ENCODE measurements around the gene MYO1E.

The MYO1E gene

DNA sequence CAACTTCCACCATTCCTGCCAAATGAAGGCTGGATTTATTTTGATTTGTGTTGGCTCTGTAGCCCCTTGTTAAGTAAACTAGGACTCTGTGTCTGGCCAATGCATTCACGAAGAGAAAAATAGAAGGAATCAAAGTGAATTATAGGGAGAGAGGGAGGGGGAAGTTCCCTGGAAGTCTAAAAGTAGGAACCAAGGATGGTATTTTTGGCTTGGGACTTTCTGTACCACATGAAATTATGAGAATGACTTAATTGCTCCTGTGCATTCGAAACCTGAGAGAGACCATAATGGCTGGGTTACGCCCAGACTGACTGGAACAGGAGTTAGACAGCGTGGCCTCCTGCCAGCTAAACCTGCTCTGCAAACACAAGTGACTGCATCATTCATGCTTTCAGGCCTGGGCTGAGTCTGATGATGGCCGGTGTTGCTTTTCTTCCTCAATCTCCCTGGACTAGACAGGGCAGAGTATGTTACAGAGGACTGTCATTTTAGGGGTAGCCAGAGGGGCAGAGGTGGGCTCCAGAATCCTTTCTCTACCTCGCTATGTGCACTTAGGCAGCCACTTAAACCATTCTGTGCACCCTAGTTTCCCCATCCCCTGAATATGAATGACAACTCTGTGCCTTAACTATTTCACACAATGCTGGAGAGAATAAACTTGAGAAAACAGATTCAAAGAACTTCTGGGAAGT lies 58.9 kb downstream of the MYO1E start:
- no peak for DNase-seq

DNA sequence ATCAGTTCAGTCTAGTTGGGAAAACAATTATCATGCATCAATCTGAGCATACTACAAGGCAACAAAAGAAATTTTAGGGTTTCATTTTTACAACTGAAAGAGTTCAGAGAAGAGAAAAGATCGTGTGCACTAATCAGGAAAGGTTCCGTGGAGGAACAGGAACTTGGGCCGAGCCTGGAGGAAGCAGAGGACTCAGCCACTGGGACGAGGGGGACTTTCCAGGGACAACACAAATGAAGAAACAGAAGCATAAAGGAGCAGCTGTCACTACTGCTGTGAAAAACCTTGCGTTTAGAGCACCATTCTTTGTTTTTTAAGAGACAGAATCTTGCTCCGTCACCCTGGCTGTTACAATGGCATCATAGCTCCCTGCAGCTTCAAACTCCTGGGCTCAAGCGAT lies 60.5 kb downstream of the MYO1E start:
- DNase-seq = no peak

DNA sequence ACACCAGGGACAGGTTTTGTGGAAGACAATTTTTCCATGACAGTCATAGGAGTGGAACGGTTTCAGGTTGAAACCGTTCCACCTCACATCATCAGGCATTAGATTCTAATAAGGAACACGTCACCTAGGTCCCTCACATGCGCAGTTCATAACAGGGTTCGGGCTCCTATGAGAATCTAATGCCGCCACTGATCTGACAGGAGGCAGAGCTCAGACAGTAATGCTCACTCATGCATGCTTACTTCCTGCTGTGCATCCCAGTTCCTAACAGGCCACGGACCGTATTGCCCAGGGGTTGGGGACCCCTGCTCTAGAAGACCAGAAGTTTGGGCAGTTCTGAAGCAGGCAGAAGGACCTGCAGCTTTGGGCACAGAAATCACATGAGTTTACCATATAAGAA lies 61.5 kb downstream of the MYO1E start:
- DNase-seq = no peak

DNA sequence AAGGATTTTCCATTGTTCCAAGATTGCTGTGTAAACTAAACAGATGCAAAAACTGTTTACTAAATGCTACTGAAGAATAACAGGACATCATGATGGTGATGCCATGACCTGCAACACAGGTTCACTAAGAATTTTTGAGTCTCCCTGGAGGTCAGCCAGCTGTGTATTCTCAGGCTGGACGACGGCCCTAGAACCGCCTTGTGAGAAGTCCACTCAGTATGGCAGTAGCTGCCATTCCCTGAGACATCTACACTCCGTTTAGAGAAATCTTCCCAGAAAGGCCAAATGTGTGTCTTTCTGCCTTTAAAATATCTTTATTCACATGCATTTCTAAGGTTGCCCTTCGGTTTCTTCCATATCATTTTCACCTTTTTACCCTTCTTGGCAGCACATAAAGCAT lies 63.3 kb downstream of the MYO1E start:
- no peak for DNase-seq

DNA sequence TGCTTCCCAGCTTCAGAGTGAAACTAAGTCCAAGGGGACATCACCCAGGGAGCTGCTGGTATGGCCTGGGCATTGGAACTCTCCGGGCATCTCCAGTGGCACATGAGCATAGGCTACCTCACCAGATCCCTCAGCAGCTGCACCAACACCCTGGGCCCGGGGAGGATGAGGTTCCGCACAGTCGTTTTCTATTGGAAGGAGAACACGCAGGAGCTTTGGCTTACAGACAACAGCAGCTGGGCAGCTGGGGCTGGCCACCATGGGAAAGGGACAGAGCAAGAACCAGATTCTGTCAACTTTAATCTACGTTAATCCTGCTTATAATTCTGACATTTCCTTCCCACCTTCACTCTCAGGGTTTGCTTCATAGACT lies 65.5 kb downstream of the MYO1E start:
- DNase-seq = no peak

DNA sequence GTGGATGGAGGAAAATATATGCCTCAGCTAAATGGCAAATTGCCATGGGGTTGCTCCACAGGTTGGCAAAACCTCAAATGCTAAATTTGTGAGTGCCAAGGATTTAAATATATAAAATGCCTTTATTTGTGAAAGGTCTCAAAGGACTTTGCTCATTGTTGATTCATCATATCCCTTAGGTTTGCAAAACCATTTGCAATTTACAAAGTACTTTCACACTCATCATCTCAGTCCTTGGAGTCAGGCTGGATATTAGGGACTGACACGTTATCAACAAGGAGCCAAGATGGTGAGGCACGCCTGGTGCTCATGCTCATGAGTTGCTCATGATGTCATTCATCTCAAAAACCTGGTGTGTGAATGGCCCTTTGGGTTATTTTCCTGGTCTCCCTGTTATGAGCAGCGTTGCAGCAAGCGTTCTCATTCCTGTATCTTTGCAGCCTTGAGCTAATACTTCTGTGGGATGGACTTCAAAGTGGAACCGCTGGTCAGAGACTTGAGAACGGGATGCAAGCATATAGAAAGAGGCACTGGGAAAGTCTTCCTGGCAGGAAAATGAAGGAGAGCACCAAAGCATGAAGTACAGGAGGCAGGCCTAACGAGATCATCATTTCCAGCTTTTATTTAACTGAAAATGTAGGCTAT lies 66.0 kb downstream of the MYO1E start:
- no peak for DNase-seq

DNA sequence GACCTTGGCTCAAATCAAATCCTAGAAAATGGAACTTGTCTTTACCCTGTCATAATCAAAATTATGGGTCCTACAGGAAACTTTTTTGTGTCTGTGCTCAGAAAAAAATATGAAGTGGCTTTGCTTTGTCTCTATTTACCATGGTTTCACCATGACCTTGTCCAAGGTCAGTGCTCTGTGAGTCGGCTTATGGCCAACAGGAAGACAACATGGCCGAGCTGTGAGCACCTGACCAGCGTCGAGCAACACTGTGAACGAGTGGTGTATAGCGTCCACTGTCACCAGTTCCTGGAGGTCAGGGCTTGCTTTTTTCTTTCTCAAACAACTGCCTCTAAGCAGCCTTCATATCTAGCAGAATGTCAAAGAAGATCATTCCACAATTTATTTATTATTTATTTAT lies 67.9 kb downstream of the MYO1E start:
- no peak for DNase-seq

DNA sequence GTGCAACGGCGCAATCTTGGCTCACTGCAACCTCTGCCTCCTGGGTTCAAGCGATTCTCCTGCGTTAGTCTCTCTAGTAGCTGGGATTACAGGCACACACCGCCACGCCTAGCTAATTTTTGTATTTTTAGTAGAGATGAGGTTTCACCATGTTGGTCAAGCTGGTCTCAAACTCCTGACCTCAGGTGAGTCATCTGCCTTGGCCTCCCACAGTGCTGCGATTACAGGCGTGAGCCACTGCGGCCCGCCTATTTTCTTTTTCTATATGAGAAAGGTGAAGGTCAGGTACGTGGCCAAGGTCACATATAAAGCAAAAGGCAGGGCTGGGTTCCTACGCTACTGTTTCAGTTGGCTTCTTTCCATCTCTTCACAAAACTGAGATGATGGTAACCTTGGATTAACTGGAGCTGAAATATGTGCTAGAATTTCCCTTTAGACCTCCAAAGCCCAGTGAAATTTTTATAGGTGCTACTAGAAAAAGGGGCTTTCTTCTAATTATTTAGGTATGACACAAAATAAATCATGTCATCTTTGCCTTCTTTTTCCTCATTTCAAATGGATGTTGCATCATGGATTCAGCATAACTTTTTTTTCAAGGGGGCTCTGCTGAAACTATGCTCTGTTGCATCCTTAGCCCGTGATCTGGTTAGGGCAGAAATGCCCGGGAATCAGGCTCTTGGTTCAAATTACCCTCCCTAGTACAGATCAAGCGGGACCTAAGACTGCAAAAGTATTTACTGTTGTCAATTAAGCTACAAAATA lies 68.5 kb downstream of the MYO1E start:
- no peak for DNase-seq

DNA sequence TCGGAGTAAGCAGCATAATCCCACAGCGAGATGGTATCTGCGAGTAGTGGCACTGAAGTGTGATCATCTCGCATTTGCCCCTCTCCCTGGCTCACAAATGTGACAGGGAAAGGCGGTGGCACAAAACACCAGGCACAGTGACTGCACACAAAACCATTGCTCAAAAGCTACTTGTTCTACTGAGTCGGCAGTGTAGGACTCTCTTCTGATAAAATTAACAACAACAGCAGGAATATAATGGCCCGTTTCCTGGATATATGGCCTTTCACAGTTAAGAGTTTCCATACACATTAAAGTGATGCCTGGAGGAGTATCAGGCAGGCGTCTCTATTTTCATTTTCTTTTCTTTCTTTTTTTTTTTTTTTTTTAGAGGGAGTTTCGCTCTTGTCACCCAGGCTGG lies 69.0 kb downstream of the MYO1E start:
- no peak for DNase-seq

DNA sequence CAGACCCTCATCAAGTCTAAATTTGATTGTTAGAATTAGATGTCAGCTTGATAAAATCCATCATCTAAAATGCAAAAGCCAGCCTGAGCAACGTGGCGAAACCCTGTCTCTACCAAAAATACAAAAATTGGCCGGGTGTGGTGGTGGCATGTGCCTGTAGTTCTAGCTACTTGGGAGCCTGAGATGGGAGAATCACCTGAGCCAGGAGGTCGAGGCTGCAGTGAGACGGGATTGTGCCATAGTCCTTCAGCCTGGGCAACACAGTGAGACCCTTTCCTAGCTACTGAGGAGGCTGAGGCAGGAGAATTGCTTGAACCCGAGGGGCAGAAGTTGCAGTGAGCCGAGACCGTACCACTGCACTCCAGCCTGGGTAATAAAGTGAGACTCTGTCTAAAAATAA lies 69.5 kb downstream of the MYO1E start:
- no peak for DNase-seq

DNA sequence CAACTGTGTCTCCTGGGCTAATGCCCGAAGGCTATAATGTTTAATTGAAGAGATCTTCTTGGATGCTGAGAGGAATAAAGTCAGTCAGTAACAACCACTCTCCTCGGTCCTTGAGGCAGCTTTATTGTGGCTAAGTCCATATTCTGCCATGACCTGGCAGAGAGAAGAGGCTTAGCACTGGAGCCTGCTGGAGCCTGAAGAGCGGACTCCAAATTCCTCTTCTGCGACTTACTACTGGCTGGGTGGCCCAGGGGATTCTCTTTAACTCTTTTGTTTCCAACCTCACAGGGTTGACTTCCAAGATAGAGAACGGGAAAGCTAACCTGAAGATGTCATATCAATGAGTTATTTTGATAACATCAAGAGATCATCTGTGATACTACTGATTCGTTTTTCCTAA lies 71.1 kb downstream of the MYO1E start:
- DNase-seq = no peak

DNA sequence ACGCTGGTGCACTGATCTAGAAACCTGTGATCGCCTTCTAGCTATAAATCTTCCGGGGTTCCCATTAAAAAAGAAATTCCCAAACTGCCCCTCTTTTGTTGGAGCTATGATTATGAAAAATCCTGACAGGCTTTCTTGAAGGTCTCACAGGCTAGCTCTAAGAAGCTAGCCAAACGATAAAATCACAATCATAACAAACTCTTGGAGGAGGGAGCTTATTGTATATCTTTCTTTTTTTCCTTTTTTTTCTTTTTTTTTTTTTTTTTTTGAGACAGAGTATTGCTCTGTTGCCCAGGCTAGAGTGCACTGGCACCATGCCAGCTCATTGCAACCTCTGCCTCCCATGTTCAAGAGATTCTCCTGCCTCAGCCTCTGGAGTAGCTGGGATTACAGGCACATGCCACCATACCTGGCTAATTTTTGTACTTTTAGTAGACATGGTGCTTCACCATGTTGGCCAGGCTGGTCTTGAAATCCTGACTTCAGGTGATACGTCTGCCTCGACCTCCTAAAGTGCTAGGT lies 72.0 kb downstream of the MYO1E start:
- DNase-seq = no peak

DNA sequence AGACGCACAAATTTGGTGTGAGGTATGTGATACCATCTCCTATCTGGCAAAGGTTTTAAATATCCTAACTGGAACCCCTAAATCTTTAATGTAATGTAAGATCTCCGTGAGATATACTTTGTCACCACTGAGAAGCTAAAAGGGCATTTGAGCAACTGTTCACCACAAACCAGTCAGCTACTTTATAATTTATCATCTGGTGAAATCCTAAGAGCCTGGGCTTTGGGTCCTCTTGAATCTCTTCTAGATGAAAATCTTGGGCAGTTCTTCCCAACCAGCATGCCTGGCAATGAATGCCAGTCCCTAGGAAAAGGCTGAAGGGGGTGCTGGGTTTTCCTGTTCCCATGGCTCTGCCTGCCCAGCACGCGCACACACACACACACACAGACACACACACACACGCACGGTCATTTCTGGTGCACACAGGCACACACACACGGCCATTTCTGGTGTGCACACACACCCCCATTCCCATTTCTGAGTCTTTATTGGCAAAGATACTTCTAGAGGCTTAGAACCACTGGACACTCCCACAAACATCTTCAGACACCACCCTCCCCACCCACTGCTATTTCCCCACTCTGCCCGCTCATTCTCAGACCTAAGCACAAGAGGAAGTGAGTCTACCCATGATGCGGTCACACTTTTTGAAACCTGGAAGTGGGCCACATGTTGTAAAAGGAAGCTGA lies 72.6 kb downstream of the MYO1E start:
- peak; percentile 77 for DNase-seq

DNA sequence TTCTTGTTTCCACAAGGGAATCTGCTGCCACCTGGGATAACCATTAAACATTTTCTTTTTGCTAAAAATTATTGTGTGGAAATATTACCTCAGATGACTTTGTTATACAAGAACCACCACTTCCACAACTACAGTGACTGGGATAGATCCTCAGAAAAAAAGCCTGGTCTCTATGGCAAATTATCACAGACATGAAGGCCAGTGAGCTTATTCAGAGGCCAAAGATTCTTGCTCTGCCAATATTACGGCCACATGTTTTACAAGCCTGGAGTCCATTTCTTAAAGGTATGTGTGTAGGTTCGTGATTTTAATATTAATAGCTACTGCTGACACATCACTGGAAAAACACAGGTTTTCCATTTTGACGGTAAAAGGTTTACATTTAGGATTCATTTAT lies 73.8 kb downstream of the MYO1E start:
- no peak for DNase-seq

DNA sequence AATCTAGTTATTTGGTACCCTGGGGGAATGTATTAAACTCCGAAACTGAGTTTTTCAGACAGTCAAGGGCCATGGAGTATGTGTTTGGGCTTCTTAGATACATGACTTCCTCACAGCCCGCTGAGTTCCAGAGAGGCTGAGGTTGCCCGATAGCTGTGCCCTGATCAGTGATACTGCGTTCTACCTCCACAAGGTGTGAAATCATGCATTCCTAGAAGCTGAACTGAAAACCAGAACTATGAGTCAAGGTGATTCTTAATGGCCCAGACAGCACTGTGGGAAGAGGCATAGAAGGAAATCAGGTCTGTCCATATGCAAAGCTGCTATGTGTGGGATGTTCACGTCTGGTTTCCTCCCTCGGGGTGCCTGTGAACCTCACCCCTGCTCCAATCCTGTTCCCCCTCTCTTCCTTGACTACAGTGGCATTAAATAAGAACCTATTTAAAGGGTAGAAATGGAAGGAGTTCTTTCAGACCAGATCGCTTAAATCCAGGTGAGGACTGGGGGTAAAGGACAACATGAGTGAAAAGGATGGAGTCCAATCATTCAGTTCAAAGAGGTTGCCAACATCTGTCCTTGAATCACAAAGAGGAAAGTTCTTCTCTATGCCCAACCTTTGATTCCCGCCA lies 74.3 kb downstream of the MYO1E start:
- DNase-seq = no peak

DNA sequence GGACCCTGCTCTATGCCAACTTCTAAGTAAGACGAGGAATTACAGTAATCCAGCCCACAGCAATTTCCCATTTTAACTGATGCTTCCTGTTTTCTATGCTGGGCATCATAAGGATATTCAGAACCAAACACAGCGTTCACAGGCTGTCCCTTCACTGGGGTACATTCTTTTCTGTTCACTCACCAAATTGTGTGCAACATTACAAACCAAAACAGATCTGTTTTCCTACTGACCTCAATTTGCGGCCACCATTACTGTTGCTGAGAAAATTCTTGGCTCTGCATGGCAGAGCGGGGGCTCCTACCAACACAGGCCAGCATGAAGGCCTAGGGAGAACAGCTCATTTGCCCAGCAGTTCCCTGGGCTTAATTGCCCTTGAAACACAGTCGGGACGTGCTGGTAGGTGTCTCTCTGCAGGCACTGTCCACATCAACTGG lies 76.5 kb downstream of the MYO1E start:
- no peak for DNase-seq

DNA sequence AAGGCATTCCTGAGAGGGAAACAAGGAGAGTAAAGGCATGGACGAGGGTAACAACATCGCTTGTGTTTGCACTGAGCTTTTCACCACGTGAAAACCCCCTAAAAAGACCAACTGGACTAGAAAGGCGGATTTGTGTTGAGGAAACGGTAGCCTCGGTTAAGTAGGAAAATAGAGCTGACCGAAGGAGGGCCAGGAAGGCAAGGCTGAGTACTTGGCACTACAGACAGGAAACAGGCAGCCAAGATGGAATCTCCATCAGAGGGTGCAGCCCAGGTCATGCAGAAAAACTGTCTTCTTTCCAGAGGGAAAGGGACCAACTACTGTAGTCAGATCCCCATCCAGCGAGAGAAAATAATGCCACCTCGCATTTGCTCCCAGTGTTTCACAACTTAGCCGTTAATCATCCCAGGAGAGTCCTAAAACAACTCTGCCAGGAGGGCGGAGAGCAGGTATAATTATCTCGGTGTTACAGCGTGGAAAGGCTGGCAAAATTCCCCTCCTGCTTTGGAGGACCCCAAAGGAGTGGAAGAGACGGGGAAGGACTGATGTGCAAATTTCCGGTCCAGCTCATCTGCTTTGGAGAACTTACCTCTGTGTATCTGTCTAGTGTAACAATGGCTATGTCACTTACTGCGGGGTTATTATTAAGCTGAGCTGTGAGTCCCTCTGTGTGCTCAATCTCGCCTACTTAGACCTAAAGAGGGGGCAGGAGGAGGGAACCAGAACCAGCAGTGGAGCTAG lies 77.2 kb downstream of the MYO1E start:
- DNase-seq = no peak

DNA sequence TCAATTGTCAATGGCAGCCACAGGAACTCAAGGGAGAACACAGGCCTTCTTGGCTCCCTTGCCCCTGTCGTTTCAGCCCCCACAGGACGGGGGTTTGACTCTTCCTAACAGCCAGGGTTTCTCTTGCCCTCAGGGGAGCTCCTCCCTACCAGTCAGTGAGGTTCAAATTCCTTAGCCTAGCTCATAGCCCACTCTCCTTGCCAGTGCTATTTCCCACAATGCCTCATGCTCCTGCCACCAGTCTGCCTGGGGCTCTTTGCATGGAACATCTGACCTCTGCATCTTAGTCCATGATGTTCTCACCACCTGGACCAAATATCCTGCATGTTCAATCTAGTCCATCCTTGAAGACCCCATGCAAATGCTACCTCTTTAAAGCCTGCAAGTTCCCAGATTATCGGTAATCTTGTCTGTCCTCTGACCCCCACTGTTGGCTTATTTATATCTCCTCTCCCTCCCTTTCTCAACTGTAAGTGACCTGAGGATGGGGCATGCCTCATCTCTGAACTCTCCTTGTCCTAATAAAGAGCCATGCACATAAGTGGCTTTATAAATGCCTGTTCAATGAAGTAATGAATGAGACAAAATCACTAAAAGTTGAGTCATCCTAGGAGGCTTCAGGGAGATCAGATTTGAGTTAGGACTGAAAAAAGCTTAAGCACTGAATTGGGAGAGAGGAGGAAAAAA lies 78.0 kb downstream of the MYO1E start:
- DNase-seq = no peak

DNA sequence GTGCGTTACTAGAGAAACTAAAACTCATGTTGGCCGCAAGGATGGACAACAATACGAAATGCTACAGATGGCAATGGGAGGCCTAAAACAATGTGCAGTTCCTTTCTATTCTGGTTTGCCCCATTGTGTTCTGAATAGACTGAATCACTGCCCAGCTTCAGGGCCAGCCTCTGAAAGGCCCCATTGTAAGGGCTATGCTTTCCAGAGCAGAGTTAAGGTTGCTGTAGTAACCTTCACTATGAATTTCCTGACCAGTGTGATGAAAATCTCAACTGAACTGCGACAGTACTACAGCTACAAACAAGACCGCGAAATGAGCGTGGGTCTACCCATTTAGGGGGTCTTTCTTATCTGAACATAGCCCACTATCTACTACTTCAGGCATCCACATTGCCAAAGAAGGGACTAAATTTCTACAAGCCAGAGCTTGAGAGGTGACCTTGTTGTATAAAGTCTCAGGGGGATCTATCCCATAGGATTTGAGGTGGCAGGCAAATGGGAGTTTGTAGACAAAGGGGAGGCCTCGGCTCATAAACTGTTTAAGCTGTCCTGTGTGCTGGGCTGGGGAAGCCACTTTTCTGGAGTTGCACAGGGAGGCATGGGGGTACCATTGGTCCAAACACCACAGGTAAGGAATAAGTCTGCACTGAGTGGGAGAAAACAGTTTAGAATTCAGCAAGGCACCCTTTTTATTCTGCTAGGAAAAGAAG lies 80.1 kb downstream of the MYO1E start:
- no peak for DNase-seq

DNA sequence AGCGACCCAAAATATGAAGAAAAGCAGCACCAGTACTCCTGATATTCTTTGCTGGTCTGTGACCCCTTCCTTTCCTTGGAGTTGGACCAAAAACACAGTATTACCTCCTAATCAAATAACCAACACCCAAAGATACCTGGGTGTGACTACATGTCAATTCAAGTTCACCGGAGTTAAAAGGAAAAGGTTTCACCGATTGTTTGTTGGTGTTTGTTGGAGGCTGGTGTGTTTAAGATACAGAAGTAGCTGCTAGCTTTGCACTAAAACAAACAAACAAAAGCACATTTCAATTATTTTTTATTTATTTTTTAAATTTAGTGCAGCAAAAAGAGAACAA lies 81.5 kb downstream of the MYO1E start:
- no peak for DNase-seq

All from CD4-positive, alpha-beta T cell treated with Interleukin-17A for 1 hour (primary cell).